Uterus (tissue), 2 donors: ENCODE data around the gene ZBTB17.

Experiments used
- POLR2A ChIP-seq, 2 donors: fragments of 450-650 bp; IDR thresholded peaks; one replicate each; pipeline ENCODE4 v1.6.1; 2016; ENCODE audit warnings: antibody characterized with exemption in 2 of 2, mild to moderate bottlenecking in 1 of 2, moderate library complexity in 1 of 2
- TF ChIP-seq, protein P1 (sequence below), 4 experiments: fragments of 200-600 bp in 2 of 4; fragments of 450-650 bp in 2 of 4; sonication (generic) in 2 of 4; IDR thresholded peaks; one replicate each; pipeline ENCODE4 v1.5.1; 2016 to 2019; ENCODE audit warnings: antibody characterized with exemption in 4 of 4, mild to moderate bottlenecking in 2 of 4, moderate library complexity in 1 of 4

- TF ChIP-seq, protein P1, sequence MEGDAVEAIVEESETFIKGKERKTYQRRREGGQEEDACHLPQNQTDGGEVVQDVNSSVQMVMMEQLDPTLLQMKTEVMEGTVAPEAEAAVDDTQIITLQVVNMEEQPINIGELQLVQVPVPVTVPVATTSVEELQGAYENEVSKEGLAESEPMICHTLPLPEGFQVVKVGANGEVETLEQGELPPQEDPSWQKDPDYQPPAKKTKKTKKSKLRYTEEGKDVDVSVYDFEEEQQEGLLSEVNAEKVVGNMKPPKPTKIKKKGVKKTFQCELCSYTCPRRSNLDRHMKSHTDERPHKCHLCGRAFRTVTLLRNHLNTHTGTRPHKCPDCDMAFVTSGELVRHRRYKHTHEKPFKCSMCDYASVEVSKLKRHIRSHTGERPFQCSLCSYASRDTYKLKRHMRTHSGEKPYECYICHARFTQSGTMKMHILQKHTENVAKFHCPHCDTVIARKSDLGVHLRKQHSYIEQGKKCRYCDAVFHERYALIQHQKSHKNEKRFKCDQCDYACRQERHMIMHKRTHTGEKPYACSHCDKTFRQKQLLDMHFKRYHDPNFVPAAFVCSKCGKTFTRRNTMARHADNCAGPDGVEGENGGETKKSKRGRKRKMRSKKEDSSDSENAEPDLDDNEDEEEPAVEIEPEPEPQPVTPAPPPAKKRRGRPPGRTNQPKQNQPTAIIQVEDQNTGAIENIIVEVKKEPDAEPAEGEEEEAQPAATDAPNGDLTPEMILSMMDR (IDR thresholded peaks at IDR 0.05), result no peak
- TF ChIP-seq POLR2A (IDR thresholded peaks at IDR 0.05), result no peak
Measured at GRCh38 chr1:15953294-15953771, 22.6 kb downstream of the ZBTB17 start.
